ENCODE measurements around the gene CSNK2A2.

CSNK2A2 gene

GRCh38 chr16:58148099-58148498, 49.8 kb downstream of the CSNK2A2 start:
- no peak for TF ChIP-seq GATA3 (IDR thresholded peaks at IDR 0.05; ENCODE audit: low read depth, low read length)
- TF ChIP-seq GATA2 (IDR thresholded peaks at IDR 0.05; ENCODE audit: low read depth, low read length) = no peak

GRCh38 chr16:58138852-58139251, 59.1 kb downstream of the CSNK2A2 start:
- TF ChIP-seq GATA2 (IDR thresholded peaks at IDR 0.05; ENCODE audit: low read depth, low read length) (no peak), GATA3 (IDR thresholded peaks at IDR 0.05; ENCODE audit: low read depth, low read length) (no peak)

GRCh38 chr16:58137581-58137980, 60.3 kb downstream of the CSNK2A2 start:
- TF ChIP-seq GATA3 (IDR thresholded peaks at IDR 0.05; ENCODE audit: low read depth, low read length) = no peak
- TF ChIP-seq GATA2 (IDR thresholded peaks at IDR 0.05; ENCODE audit: low read depth, low read length) = no peak

- TF ChIP-seq GATA3 (IDR thresholded peaks at IDR 0.05; ENCODE audit: low read depth, low read length) (no peak), GATA2 (IDR thresholded peaks at IDR 0.05; ENCODE audit: low read depth, low read length) (no peak)
These were observed 68.6 kb downstream of the CSNK2A2 start, which contains the start of gene CFAP20 for GRCh38 chr16:58129097-58129936. CFAP20 (minus strand) TSS chr16:58129381; CDS start chr16:58129115, 266 bp downstream.

- TF ChIP-seq GATA2 (IDR thresholded peaks at IDR 0.05; ENCODE audit: low read depth, low read length) = no peak
- TF ChIP-seq GATA3 (IDR thresholded peaks at IDR 0.05; ENCODE audit: low read depth, low read length) = no peak
These were observed 69.2 kb downstream of the CSNK2A2 start for GRCh38 chr16:58128711-58129096.

GRCh38 chr16:58128181-58128631, 69.7 kb downstream of the CSNK2A2 start:
- TF ChIP-seq GATA3 (IDR thresholded peaks at IDR 0.05; ENCODE audit: low read depth, low read length) = no peak
- TF ChIP-seq GATA2 (IDR thresholded peaks at IDR 0.05; ENCODE audit: low read depth, low read length) = no peak

- TF ChIP-seq GATA3 (IDR thresholded peaks at IDR 0.05; ENCODE audit: low read depth, low read length) (no peak), GATA2 (IDR thresholded peaks at IDR 0.05; ENCODE audit: low read depth, low read length) (no peak)
These were observed 70.3 kb downstream of the CSNK2A2 start for GRCh38 chr16:58127634-58128033.

GRCh38 chr16:58127033-58127556, 70.8 kb downstream of the CSNK2A2 start:
- TF ChIP-seq GATA2 (IDR thresholded peaks at IDR 0.05; ENCODE audit: low read depth, low read length) (no peak), GATA3 (IDR thresholded peaks at IDR 0.05; ENCODE audit: low read depth, low read length) (no peak)

- TF ChIP-seq GATA2 (IDR thresholded peaks at IDR 0.05; ENCODE audit: low read depth, low read length) (no peak), GATA3 (IDR thresholded peaks at IDR 0.05; ENCODE audit: low read depth, low read length) (no peak)
These were observed 71.4 kb downstream of the CSNK2A2 start for GRCh38 chr16:58126451-58126961.

GRCh38 chr16:58125781-58126335, 72.0 kb downstream of the CSNK2A2 start:
- TF ChIP-seq GATA3 (IDR thresholded peaks at IDR 0.05; ENCODE audit: low read depth, low read length) (no peak), GATA2 (IDR thresholded peaks at IDR 0.05; ENCODE audit: low read depth, low read length) (no peak)

GRCh38 chr16:58125041-58125440, 72.9 kb downstream of the CSNK2A2 start:
- TF ChIP-seq GATA3 (IDR thresholded peaks at IDR 0.05; ENCODE audit: low read depth, low read length) (no peak), GATA2 (IDR thresholded peaks at IDR 0.05; ENCODE audit: low read depth, low read length) (no peak)

GRCh38 chr16:58124601-58124915, 73.3 kb downstream of the CSNK2A2 start:
- TF ChIP-seq GATA2 (IDR thresholded peaks at IDR 0.05; ENCODE audit: low read depth, low read length) = no peak
- TF ChIP-seq GATA3 (IDR thresholded peaks at IDR 0.05; ENCODE audit: low read depth, low read length) = no peak

GRCh38 chr16:58123896-58124600, 73.9 kb downstream of the CSNK2A2 start:
- no peak for TF ChIP-seq GATA2 (IDR thresholded peaks at IDR 0.05; ENCODE audit: low read depth, low read length)
- no peak for TF ChIP-seq GATA3 (IDR thresholded peaks at IDR 0.05; ENCODE audit: low read depth, low read length)

- TF ChIP-seq GATA3 (IDR thresholded peaks at IDR 0.05; ENCODE audit: low read depth, low read length) (no peak), GATA2 (IDR thresholded peaks at IDR 0.05; ENCODE audit: low read depth, low read length) (no peak)
These were observed 76.8 kb downstream of the CSNK2A2 start for GRCh38 chr16:58121132-58121531.
